ENCODE results near the gene NRXN3.

DNA sequence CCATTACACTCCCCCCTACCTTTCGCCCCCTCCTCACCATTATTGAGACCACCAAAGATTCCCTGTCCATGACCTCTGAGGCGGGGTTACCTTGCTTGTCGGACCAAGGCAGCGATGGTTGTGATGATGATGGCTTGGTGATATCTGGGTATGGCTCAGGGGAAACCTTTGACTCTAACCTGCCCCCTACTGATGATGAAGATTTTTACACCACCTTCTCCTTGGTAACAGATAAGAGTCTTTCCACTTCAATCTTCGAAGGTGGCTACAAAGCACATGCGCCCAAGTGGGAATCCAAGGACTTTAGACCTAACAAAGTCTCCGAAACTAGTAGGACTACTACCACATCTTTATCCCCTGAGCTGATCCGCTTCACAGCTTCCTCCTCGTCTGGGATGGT, 1690.9 kb downstream of the NRXN3 start:
- TF ChIP-seq, protein P1, sequence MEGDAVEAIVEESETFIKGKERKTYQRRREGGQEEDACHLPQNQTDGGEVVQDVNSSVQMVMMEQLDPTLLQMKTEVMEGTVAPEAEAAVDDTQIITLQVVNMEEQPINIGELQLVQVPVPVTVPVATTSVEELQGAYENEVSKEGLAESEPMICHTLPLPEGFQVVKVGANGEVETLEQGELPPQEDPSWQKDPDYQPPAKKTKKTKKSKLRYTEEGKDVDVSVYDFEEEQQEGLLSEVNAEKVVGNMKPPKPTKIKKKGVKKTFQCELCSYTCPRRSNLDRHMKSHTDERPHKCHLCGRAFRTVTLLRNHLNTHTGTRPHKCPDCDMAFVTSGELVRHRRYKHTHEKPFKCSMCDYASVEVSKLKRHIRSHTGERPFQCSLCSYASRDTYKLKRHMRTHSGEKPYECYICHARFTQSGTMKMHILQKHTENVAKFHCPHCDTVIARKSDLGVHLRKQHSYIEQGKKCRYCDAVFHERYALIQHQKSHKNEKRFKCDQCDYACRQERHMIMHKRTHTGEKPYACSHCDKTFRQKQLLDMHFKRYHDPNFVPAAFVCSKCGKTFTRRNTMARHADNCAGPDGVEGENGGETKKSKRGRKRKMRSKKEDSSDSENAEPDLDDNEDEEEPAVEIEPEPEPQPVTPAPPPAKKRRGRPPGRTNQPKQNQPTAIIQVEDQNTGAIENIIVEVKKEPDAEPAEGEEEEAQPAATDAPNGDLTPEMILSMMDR (IDR thresholded peaks at IDR 0.05; ENCODE audit: insufficient read depth, low read depth, low read length) = no peak
- TF ChIP-seq EZH2 (IDR thresholded peaks at IDR 0.05; ENCODE audit: insufficient read depth, low read length) = no peak

Measured in astrocyte (in vitro differentiated cells and primary cell).